WTC11 (cell line): ENCODE results near the gene SYNRG.

Experiments used
- CTCF ChIP-seq: fragments of 200-600 bp; IDR thresholded peaks from 2 replicates; pipeline ENCODE4 v1.8.0; 2022; ENCODE audit warnings: antibody characterized with exemption
- NFYB ChIP-seq: sonication (generic); formaldehyde crosslinking; conservative IDR thresholded peaks from 2 replicates; pipeline ENCODE4 v1.8.0; 2022; ENCODE audit warnings: low read depth, missing genetic modification reagents
- SP1 ChIP-seq: sonication (generic); formaldehyde crosslinking; conservative IDR thresholded peaks from 2 replicates; pipeline ENCODE4 v1.8.1; 2022; ENCODE audit warnings: missing genetic modification reagents

- TF ChIP-seq NFYB = no peak
- TF ChIP-seq CTCF = no peak
- no peak for TF ChIP-seq SP1 (CRISPR knock-in tag)
These were observed 89.0 kb downstream of the SYNRG start for GRCh38 chr17:37520174-37520573.
